Activated naive CD4-positive, alpha-beta T cell treated with anti-CD3 and anti-CD28 coated beads for 36 hours (primary cell): ENCODE results near the gene RAB27A. TPM values are rescaled to one million over a fixed set of nuclear protein-coding genes. Genes with fewer than 3 reads are reported as not detected.
A peak's percentile ranks its signal among the peaks of the same experiment; 100 is the strongest.
"Not testable (repeated sequence)": the region's sequence is repeated elsewhere in the genome, so short reads cannot be mapped to it uniquely, and the experiment has no call there.

Source experiments
- CTCF ChIA-PET: fragments of 350-600 bp; sonication (Branson Sonifier 250); formaldehyde crosslinking; loops from one replicate; lab custom pipeline; 2021; ENCODE audit warnings: antibody characterized with exemption; lab: Charles Lee
- DNase-seq: peaks from one replicate; pipeline ENCODE4 v3.0.0-alpha.2; 2020
- H3K27ac Mint-ChIP-seq: one replicate; pipeline ENCODE4 v1.8.0; 2021; ENCODE audit warnings: mild to moderate bottlenecking, mixed read lengths
- H3K27me3 Mint-ChIP-seq: one replicate; pipeline ENCODE4 v1.8.0; 2021; ENCODE audit warnings: low read depth, mixed read lengths
- H3K36me3 Mint-ChIP-seq: one replicate; pipeline ENCODE4 v1.8.0; 2021; ENCODE audit warnings: low read depth, mixed read lengths
- H3K4me1 Mint-ChIP-seq: one replicate; pipeline ENCODE4 v1.8.0; 2021; ENCODE audit warnings: low read depth, mixed read lengths
- H3K4me3 Mint-ChIP-seq: one replicate; pipeline ENCODE4 v1.8.0; 2021; ENCODE audit warnings: mild to moderate bottlenecking, moderate library complexity, mixed read lengths
- H3K9me3 Mint-ChIP-seq: one replicate; pipeline ENCODE4 v1.8.0; 2021; ENCODE audit warnings: mixed read lengths
- intact Hi-C: fragments of 100-400 bp; cut with micrococcal nuclease; formaldehyde crosslinking; loops from one replicate; pipeline ENCODE4 v1.15.1; 2023
- total RNA-seq, 2 experiments: library from RNA; stranded (reverse); gene quantifications; one replicate each; pipeline ENCODE4 v1.2.3, GENCODE V29; 2021

RAB27A gene
- total RNA-seq = 100 to 1,000 TPM; 119 to 124 TPM

- intact Hi-C loops = loop anchor here (1.0 to 10.0 kb wide), 13 partner anchors 10 to 1478 kb away; partner anchors contain the start of genes CCPG1, PIERCE2, PIGB and PIGBOS1
- CTCF ChIA-PET = interaction anchor here (0.9 to 5.3 kb wide), 8 partner anchors 63 to 181 kb away, joined by 3 to 59 read pairs (median 6); partner anchors contain the start of gene RSL24D1
- Mint-ChIP-seq H3K4me1 (peaks cover 35% of the 10 kb centered on the region), H3K27me3 (no peaks in the 10 kb centered on the region), H3K4me3 (peak within 1 kb of the TSS; percentile 80), H3K36me3 (peaks cover 25% of the 10 kb centered on the region), H3K9me3 (no peaks in the 10 kb centered on the region), H3K27ac (peak within 1 kb of the TSS; percentile 94)
- DNase-seq = peak; percentile 87
These were observed at the start of gene RAB27A for GRCh38 chr15:55289746-55290527. TSS of gene RAB27A (minus strand) at chr15:55289813. CDS start at chr15:55234934, 54,879 bp downstream.

GRCh38 chr15:55337160-55337559, 47.5 kb upstream of the RAB27A start:
- Mint-ChIP-seq H3K4me1 (no peaks in the 10 kb centered on the region), H3K9me3 (no peaks in the 10 kb centered on the region), H3K36me3 (peaks cover 15% of the 10 kb centered on the region), H3K27ac (no peak overlapping the region), H3K4me3 (no peak overlapping the region), H3K27me3 (no peaks in the 10 kb centered on the region)
- intact Hi-C loops = no loop called here
- CTCF ChIA-PET = no interaction called here
- DNase-seq = no peak

- intact Hi-C loops = no loop called here
- CTCF ChIA-PET = no interaction called here
- Mint-ChIP-seq H3K4me1 (no peaks in the 10 kb centered on the region), H3K9me3 (no peaks in the 10 kb centered on the region), H3K4me3 (no peak overlapping the region), H3K27me3 (no peaks in the 10 kb centered on the region), H3K36me3 (peaks cover 21% of the 10 kb centered on the region), H3K27ac (no peak overlapping the region)
- no peak for DNase-seq
These were observed 45.4 kb upstream of the RAB27A start for GRCh38 chr15:55334997-55335396.

GRCh38 chr15:55334371-55334770, 44.8 kb upstream of the RAB27A start:
- no peak overlapping the region for H3K27ac Mint-ChIP-seq
- H3K36me3 Mint-ChIP-seq = peaks cover 18% of the 10 kb centered on the region
- H3K4me3 Mint-ChIP-seq = no peak overlapping the region
- H3K27me3 Mint-ChIP-seq = no peaks in the 10 kb centered on the region
- CTCF ChIA-PET = no interaction called here
- H3K4me1 Mint-ChIP-seq = no peaks in the 10 kb centered on the region
- H3K9me3 Mint-ChIP-seq = no peaks in the 10 kb centered on the region
- DNase-seq = no peak
- intact Hi-C loops = no loop called here

GRCh38 chr15:55327387-55327786, 37.8 kb upstream of the RAB27A start:
- CTCF ChIA-PET = no interaction called here
- DNase-seq = no peak
- intact Hi-C loops = no loop called here
- Mint-ChIP-seq H3K4me1 (peaks cover 6% of the 10 kb centered on the region), H3K4me3 (no peak overlapping the region), H3K36me3 (peaks cover 14% of the 10 kb centered on the region), H3K9me3 (no peaks in the 10 kb centered on the region), H3K27me3 (no peaks in the 10 kb centered on the region), H3K27ac (no peak overlapping the region)

GRCh38 chr15:55322467-55322866, 32.9 kb upstream of the RAB27A start:
- Mint-ChIP-seq H3K4me1 (peaks cover 27% of the 10 kb centered on the region), H3K9me3 (no peaks in the 10 kb centered on the region), H3K27me3 (no peaks in the 10 kb centered on the region), H3K36me3 (peaks cover 9% of the 10 kb centered on the region), H3K27ac (no peak overlapping the region), H3K4me3 (no peak overlapping the region)
- intact Hi-C loops = no loop called here
- DNase-seq = no peak
- CTCF ChIA-PET = no interaction called here

GRCh38 chr15:55320963-55321362, 31.4 kb upstream of the RAB27A start:
- Mint-ChIP-seq H3K4me3 (no peak overlapping the region), H3K36me3 (peaks cover 12% of the 10 kb centered on the region), H3K9me3 (no peaks in the 10 kb centered on the region), H3K27ac (no peak overlapping the region), H3K27me3 (no peaks in the 10 kb centered on the region), H3K4me1 (peaks cover 35% of the 10 kb centered on the region)
- DNase-seq = no peak
- CTCF ChIA-PET = no interaction called here
- intact Hi-C loops = no loop called here

DNA sequence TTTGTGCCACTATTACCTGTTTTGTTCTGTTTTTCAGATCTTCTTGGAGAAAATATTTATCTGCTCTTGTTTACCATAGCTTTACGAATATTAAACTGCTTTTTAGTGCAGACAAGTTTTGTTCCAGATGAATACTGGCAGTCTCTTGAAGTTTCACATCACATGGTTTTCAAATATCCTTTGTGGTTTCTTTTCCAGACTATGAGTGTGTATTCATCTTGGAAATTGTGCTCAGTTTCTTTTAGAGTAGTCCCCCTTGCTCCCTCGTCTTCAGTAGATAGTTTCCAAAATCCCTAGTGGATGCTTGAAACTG, 30.6 kb upstream of the RAB27A start:
- Mint-ChIP-seq H3K4me1 (peaks cover 40% of the 10 kb centered on the region), H3K36me3 (peaks cover 17% of the 10 kb centered on the region), H3K27me3 (no peaks in the 10 kb centered on the region), H3K4me3 (peak overlapping the region; percentile 68), H3K9me3 (no peaks in the 10 kb centered on the region), H3K27ac (no peak overlapping the region)
- CTCF ChIA-PET = interaction anchor here (0.9 to 1.0 kb wide), 2 partner anchors 102 to 119 kb away, joined by 3 to 5 read pairs; no protein-coding TSS in a partner anchor
- no peak for DNase-seq
- intact Hi-C loops = no loop called here

DNA sequence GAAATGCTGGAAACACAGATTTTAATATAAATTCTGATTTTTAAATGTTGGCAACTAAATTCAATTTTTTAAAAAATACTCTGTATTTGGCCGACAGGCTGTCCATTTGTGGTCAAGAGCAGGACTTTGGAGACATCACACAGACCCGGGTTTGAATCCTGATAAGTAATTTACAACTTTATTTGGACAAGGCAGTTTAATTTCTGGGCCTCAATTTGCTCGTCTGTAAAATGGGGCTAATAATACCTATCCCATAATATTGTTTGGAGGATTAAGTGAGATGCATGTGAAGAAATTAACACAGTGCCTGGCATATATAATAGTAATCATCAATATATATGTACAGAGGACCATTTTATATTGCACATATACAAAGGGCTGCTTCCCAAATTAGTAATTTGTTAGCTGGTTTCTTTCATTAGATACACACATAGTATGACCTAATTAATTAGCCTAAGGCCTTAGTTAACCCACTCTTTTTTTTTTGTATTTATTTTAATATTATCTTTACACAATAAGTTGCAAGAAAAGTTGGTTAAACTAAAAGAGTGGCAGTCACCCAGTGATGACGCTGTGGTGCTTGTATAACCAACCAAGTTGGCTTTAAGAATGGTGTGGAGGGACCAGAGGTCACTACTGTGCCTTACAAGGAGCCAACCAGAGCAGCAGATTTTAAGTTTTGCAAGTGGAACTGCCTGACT, 30.1 kb upstream of the RAB27A start:
- Mint-ChIP-seq H3K36me3 (peaks cover 17% of the 10 kb centered on the region), H3K27me3 (no peaks in the 10 kb centered on the region), H3K27ac (peak overlapping the region; percentile 93), H3K4me3 (peak overlapping the region; percentile 98), H3K9me3 (no peaks in the 10 kb centered on the region), H3K4me1 (peaks cover 45% of the 10 kb centered on the region)
- intact Hi-C loops = loop anchor here (1.0 kb wide), 4 partner anchors 29 to 122 kb away; partner anchors contain the start of genes CCPG1 and PIERCE2
- CTCF ChIA-PET = interaction anchor here (0.9 to 1.6 kb wide), 4 partner anchors 89 to 123 kb away, joined by 3 to 9 read pairs (median 4); partner anchors contain the start of genes CCPG1, PIERCE2 and RSL24D1
- DNase-seq = peak; percentile 15

GRCh38 chr15:55318588-55319494, 29.2 kb upstream of the RAB27A start, which contains the start of the genes PIGB and PIGBOS1:
TSS of gene PIGB (plus strand) at chr15:55319222. CDS start at chr15:55319251, 29 bp downstream.
TSS of gene PIGBOS1 (minus strand) at chr15:55319123. CDS start at chr15:55317792, 1,331 bp downstream.
- intact Hi-C loops = loop anchor here (1.0 kb wide), 4 partner anchors 29 to 122 kb away; partner anchors contain the start of genes CCPG1 and PIERCE2
- CTCF ChIA-PET = interaction anchor here (0.6 to 1.8 kb wide), 6 partner anchors 81 to 122 kb away, joined by 3 to 9 read pairs (median 5); partner anchors contain the start of genes CCPG1, PIERCE2 and RSL24D1
- Mint-ChIP-seq H3K9me3 (no peaks in the 10 kb centered on the region), H3K27ac (peak within 1 kb of the TSS; percentile 93), H3K27me3 (no peaks in the 10 kb centered on the region), H3K4me3 (peak within 1 kb of the TSS; percentile 98), H3K36me3 (peaks cover 14% of the 10 kb centered on the region), H3K4me1 (peaks cover 51% of the 10 kb centered on the region)
- DNase-seq = peak; percentile 86

DNA sequence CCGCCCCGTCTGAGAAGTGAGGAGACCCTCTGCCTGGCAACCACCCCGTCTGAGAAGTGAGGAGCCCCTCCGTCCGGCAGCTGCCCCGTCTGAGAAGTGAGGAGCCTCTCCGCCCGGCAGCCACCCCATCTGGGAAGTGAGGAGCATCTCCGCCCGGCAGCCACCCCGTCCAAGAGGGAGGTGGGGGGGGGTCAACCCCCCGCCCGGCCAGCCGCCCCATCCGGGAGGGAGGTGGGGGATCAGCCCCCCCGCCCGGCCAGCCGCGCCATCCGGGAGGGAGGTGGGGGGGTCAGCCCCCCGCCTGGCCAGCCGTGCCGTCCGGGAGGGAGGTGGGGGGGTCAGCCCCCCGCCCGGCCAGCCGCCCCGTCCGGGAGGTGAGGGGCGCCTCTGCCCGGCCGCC, 13.2 kb upstream of the RAB27A start:
- H3K36me3 Mint-ChIP-seq = peaks cover 11% of the 10 kb centered on the region
- H3K27me3 Mint-ChIP-seq, H3K27ac Mint-ChIP-seq, CTCF ChIA-PET, H3K9me3 Mint-ChIP-seq, H3K4me1 Mint-ChIP-seq, H3K4me3 Mint-ChIP-seq, DNase-seq: not testable (repeated sequence)
- intact Hi-C loops = loop anchor here (5.0 kb wide), 1 partner anchor 1210 kb away; no protein-coding TSS in a partner anchor
